ENCODE measurements around the gene TSPAN5.
"Not testable (repeated sequence)": the region's sequence is repeated elsewhere in the genome, so short reads cannot be mapped to it uniquely, and the experiment has no call there.

The TSPAN5 gene

DNA sequence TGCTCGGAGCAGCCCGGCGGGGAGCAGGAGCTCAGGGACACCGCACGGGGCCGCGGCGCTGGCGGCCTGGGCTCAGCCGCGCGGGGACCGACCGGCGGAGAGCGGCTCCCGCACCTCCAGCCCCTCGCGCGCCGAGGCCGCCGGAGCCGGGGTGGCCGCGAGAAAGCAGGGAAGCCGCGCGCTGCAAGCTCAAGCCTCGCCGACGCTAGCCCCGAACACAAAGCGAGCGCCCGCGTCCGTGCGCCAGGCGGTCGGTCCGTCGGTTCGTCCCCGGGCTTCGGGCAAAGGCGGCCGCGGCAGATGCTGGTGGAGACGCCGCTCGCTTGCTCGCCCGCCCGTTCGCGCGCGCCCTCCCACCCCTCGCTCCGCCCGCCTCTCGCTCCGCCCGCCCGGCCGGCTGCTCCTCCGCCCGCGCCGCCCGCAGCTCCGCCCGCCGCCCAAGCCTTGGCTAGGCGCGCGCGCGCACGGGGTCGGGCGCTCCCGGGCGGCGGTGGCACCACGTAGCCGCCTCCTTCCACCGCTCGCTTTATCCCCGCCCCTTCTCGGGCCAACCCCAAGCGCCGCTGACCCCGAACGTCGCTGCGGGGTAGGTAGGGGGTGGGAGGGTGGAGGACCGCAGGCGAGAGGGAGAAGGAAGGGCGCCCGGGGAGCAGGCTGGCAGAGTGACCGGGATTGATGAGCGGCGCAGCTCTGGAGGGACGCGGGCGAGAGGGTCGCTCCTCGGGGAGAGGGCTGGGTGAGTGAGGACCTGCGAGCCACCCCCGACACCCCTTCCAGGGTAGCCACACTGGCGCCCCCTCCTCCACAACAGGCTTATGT is at the start of gene TSPAN5:
TSPAN5 (minus strand) TSS at position 325 of the 819 bp plus-strand sequence.
- peak; percentile 71 to 75 for DNase-seq (ENCODE audit: low read depth in 2 of 2)

DNA sequence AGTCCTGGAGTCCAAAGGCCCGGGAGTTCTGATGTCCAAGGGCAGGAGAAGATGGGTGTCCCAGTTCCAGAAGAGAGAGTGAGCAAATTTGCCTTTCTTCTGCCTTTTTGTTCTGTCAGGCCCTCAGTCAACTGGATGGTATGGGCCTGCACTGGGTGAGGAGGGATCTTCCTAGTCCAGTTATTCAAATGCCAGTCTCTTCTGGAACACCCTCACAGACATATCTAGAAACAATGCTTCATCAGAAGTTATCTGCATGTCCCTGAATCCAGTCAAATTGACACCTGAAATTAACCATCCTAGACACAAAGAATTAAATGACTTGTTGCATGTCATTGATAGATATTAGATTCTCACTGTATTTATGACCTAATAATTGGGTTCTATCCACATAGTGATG is 48.5 kb upstream of the TSPAN5 start:
- DNase-seq (ENCODE audit: low read depth in 2 of 2), result no peak

DNA sequence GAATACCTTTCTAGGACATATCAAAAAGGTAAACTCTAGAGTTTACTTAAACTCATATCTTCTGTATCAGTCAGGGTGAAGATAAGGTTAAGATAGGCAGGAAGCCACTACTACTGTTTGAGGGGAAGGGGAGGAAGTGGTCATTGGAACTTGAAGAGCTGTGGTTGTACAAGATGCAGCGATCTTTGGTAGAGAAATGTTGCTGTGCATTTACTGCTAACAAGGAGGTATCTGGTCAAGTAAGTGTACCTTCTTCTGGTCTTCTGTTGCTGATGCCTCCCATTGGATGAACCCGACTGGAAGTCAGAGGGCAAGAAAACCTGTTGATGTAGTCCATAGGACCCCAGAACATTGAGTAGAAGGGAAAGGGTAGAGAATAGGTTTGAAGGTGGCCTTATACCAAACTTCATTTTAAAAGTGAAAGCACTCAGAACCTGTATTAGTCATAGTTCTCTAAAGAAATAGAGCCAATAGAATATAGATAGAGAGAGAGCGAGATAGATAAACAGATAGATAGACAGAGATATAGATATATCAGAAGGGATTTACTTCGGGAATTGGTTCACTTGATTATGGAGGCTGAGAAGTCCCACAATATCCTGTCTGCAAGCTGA is 47.9 kb upstream of the TSPAN5 start:
- no peak for DNase-seq (ENCODE audit: low read depth in 2 of 2)

DNA sequence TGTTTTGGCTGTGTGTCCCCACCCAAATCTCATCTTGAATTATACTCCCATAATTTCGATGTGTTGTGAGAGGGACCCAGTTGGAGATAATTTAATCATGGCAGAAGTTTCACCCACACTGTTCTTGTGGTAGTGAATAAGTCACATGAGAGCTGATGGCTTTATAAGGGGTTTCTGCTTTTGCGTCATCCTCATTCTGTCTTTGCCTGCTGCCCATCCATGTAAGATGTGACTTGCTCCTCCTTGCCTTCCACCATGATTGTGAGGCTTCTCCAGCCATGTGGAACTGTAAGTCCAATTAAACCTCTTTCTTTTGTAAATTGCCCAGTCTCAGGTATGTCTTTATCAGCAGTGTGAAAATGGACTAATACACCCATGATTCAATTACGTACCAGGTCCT is 47.2 kb upstream of the TSPAN5 start:
- not testable (repeated sequence) for DNase-seq (ENCODE audit: low read depth in 2 of 2)

DNA sequence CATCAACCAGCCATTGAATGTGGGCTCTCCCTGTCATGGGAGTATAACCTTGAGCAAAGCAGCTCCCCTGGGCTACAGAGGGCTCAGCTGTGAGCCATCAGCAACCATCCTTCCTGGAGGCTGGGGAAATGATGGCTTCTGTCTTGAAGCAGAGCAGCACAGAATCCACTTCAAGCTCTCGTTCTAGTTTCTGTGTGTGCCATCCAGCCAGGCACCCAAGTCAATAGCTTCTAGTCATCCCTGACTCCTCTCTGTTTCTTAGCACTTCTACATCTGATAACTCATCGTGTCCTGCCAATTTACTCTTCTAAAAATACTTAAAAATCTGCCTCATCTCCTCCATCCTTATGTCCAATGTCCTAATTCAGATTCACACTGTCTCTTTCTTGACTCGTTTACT is 42.2 kb upstream of the TSPAN5 start:
- no peak for DNase-seq (ENCODE audit: low read depth in 2 of 2)

DNA sequence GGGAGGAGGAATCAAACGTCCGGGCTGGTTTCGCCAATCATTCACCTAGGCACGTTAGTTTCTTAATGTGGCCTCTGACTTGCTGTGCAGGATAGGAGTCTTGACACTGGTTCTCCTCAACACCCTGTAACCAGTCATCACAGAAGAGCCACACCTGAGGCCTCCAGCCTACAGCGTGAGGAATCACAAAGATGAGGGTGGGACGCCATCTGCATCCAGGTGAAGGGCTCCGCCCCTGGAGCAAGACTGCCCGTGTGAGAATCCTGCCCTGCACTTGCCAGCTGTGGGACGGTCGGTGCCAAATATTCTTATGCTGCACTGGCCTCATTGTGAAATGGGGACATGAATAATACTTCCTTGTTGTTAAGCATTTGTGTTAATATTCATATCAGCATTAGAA is 35.7 kb upstream of the TSPAN5 start:
- DNase-seq (ENCODE audit: low read depth in 2 of 2), result no peak

DNA sequence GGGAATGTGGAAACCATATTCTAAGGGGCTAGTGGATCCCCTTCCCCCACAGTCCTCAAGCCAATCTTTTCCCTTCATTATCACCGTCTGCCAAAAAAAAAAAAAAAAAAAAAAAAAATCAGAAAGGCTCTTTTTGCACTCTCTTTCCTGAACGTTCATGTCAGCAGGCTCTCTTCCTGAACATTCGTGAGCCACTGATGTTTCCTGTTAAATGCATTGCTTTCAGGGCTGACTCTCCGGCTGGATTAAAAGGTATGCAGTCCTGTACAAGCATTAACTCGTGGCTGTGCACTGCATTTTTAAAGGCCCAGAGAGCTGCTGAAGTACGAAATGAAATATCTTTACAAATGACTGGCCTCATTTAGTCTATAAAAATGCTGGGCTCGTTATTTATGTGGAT is 34.0 kb upstream of the TSPAN5 start:
- no peak for DNase-seq (ENCODE audit: low read depth in 2 of 2)

DNA sequence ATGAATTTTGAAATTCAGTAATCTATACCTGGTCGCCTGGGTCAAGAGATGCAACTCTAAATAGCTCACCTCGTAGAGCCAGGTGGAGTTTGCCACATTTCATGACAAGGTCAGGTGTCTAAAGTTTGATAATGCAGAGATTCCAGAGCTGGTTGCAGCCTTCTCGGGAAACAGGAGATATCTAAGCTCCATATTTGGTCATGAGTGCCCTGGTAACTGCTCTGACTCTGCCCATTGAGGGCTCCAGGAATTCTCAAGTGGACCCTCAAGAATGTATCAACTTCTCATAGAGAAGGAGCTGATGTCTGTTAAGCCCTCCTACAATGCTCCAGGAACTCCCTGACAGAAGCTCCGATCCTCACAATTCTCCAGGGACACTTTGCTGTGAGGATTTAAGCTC is 33.2 kb upstream of the TSPAN5 start:
- DNase-seq (ENCODE audit: low read depth in 2 of 2), result no peak

DNA sequence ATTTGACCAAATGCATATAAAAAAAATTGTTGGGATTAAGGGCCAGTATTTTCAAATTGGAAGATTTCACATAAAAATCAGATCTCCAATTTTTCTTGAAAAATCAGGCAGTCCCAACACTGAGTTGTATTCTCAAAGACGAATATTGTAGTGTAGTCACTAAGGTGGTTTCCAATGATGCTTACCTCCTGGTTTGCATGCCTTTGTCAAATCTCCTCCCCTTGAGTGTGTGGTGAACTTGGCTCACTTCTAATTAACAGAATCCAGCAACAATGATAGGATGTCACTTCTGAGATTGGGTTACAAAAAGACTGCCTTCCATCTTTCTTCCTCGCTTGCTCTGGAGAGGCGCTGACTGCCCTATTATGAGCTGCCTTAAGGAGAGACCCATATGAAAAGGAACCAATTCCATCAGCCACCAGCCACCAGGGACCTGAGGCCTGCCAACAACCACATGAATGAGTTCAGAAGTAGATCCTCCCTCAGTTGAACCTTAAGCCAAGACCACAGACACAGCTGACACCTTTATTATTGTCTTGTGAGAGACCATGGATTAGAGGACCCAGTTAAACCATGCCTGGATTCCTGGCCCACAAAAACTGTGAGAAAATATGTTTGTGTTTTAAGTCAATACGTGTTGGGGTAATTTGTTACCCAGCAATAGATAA is 31.2 kb upstream of the TSPAN5 start:
- no peak for DNase-seq (ENCODE audit: low read depth in 2 of 2)

DNA sequence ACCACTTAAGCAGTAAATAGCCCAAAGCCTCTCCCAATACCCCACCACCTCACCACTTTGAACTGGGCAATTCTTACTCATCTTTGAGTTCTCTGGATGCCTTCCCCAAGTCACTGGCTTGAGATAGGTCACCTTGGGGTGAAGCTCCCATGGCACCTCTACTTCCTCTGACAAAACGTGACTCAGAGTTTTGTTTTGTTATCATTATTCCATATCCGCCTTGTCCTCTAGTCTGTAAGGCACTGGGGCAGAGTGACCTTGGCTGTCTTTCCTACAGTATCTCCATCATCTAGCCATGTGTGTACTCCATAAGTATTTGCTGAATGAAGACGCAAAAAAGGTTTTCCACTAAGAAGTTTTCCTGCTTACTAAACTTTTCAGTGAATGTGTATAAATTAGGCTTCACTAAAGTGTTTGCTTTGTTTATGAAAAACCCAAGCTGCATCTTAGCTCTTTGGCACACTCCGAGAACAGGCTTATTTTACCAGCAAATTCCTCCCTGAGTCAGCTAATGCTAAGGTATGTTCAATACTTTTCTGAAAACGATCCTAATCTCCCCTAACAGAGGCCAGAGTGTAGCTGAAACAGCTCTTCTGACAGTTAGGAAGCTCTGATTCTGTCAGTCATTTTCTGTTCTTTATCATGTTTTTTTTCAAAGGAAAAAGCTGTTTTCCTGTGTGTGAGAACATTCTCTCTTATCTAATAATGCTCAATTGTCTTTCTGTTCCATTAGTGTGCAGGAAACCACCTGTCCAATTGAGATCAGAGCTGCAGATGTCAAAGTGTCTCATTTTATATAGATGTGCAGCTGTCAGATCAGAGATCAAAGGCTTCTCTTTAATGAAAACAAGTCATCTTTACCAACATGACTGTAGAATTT is 30.2 kb upstream of the TSPAN5 start:
- DNase-seq (ENCODE audit: low read depth in 2 of 2), result no peak

DNA sequence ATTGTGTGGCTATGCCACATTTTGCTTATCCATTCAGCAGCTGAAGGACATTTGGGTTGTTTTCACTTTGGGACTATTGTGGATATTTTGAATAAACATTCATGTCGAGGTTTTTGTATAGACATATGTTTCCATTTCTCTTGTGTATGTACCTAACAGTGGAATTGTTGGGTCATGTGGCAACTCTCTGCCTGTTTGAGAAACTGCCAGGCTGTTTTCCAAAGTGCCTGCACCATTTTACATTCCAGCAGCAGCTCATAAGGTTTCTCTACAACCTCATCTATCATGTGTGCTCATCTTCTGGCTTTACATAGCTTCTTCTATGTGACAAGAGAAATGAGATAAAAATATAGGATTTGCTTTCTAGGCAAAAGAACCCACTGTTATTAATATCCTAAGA is 29.5 kb upstream of the TSPAN5 start:
- DNase-seq (ENCODE audit: low read depth in 2 of 2), result no peak

DNA sequence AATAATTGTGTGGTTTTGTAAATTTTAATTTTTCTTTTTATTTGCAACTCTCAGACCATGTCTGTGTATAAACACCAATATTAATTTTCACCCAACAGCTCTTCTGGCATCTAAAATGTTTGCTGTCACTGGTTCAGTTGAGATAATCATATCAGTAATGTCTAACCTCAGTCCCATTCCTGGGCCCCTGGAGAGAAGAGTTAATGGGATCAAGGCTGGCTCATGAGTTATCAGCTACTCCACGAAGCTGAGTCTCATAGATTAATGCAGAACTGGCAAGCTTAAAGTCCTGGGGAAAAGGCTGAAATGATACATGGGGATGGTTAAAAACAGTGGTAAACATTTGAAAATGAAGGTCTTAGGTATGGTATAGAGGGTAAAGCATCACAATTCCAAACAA is 28.4 kb upstream of the TSPAN5 start:
- DNase-seq (ENCODE audit: low read depth in 2 of 2), result no peak

DNA sequence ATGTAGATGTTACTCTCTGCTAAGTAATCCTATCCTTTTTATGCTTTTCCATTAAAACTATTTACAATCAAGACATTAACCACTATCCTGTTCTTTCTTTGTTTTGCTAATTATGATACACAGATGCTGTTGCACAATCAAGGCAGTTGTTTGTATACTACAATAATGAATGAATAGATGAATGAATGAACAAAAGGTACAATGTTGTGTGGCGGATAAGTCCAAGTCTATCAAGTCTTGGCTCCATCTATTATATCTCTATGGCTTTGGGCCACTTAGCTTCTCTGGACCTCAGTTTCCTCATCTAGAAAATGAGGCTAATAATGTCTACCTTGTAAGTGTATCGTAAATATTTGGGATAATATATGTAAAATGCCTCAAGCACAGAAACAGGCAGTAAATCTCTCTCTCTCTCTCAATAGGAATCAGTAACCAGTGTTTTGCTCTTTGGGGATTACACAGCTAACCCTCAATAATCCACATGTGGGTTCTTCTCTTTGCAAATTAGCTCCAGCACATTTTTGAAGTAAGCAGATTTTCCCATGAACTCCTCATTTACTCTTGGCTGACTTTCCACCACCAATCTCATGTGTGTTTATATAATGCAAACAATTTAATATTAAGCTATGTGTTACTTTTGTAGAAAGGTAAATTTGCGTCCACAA is 27.8 kb upstream of the TSPAN5 start:
- DNase-seq (ENCODE audit: low read depth in 2 of 2), result no peak

DNA sequence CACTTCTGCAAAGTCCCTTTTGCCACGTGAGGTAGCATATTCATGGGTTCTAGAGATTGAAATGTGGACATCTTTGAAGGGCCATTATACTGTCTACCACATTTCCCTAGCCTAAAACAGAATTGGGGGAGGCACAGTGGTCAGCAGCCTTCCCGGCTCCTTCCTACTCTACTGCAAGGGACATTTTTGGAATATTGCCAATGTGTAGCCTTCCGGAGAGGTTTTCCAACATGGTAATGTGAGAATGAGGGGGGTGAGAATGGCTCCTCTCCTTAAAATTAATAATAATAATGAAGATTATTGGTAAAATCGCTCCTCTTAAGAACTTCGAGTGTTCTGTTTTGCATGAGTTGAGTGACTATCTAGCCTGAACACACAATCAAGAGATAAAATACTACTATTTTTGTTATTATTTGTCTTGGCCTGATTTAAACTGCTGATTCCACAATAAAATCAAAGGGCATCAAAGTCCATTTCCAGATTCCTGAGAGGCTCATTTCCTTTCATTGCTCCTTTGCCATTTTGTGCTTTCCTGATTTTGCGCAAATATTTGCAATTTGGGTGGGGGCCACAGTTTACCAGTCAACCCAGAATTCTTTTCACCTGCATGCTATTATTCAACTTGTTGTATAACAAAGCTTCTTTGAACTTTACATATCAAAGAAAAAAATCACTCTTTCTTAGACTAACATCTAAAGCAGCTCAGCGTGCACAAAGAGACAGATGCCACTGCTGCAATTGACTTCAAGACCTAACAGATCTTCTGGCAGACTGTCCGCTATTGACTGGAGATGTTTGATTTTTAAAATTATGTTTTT is 27.0 kb upstream of the TSPAN5 start:
- no peak for DNase-seq (ENCODE audit: low read depth in 2 of 2)

DNA sequence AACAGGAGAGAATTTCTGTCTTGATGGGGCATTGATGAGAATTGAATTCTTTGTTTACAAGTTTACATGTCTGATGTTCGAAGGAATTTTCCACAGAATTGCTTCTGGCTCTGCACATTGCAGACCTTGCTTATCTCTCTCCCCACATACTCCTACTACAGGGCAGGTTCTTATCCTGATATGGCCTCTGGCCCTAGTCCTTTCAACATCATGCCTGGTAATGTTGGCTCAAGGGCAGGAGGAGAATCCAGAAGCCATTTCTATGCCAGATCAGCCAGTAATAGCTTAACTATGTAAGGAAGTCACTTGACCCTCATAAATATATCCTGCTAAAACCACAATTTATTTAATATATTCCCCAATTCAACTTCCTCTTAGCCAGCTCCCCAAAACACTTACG is 24.3 kb upstream of the TSPAN5 start:
- DNase-seq (ENCODE audit: low read depth in 2 of 2), result no peak

DNA sequence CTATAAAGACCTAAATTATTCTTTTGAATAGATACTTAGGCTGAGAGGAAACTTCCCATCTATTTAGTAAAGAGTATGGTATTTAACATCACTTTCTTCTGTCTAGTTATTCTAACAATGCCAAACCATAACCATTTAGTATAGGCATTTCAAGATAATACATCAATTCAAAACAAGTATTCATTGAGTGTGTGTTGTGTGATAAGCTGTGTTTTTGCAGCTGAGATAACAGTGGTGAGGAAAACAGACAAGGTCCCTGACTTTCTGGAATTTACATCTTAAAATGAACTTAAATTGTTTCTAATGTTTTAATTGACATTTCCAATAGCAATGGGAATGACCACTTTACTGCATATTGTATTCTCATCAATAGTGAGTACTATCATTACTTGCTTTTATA is 22.4 kb upstream of the TSPAN5 start:
- DNase-seq (ENCODE audit: low read depth in 2 of 2), result no peak

DNA sequence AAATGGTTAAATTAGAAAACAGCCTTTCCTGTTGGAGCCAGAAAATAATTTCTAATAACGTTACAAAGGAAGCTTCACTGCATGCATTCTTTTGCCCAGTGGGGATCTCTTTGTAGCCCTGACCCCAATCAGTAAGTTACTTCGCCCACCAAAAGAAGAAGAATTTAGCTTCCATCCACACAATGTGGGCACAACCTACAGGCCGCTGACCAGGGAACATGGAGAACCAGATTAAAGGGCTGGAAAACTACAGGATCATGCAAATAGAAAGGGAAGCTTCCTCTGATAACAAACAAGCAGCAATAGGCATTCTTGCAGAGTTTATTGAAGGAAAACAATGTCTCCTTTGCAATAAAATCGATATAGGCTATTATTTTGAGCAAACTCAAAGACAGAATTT is 21.3 kb upstream of the TSPAN5 start:
- DNase-seq (ENCODE audit: low read depth in 2 of 2), result no peak

DNA sequence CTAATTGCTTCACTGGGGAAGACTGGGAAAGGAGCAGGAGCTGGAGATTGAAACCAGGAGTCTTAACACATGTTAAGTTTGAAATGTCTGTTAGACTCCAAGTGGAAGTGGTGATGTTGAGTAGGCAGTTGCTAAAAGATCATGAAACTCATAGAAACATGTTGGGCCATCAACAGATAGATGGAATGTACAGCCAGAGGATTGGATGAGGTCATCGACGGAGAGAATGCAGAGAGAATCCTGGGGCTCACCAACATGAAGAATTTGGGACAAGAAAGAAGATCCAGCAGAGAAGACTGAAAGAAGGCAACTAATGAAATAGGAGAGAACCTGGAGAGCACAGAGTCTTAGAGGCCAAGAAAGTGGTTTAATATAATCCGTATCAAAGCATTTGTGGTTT is 19.4 kb upstream of the TSPAN5 start:
- no peak for DNase-seq (ENCODE audit: low read depth in 2 of 2)

DNA sequence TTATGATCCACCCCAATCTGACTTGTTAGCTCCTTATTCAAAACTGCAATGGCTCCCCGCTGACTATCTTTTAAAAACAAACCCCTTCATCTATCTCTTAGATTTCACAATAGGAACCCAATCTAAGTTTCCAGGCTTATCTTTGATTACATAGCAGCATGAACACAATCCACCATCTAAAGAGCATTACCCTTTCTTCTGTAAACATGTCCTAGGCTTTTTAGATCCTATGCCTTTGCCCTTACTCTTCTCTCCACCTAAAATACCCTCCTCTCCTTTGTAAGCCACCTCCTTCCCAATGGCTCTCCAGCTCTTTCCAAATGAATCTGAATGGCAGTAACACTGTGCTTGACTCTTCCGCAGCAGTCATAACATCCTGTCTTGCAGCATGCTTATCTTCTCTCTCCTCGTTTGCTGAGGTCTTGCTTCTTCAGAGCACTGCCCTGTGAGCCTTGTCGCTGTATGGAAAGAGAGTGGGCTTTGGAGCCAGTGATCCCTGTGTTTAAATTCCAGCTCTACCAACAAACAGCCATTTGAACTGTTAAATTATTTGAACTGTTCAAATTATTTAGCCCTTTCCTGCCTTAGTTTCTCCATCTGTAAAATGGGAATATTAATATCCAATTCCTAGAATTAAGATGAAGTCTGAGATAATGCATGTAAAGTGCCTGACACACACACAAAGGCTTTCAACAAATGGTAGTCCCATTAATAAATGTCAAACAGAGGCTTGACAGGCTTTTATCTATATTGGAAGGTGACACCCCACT is 16.2 kb upstream of the TSPAN5 start:
- no peak for DNase-seq (ENCODE audit: low read depth in 2 of 2)

DNA sequence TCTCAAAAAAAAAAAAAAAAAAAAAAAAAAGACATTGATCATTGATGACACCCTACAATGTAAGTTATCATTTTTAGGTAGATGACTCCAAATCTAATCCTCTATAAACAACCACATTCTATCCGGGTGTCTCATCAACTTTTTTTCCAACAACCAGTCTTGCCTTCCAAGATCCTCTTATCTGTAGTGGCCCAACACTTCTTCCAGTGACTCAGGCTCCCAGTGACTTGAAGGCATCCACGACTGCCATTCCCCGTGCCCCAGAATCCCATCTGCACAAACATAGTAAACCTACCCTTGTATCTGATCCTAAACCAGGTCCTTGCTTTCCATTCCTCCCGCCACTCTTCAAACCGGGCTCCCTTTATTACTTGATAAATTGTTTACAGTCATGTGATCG is 15.6 kb upstream of the TSPAN5 start:
- DNase-seq (ENCODE audit: low read depth in 2 of 2), result no peak

All from activated CD4-positive, alpha-beta T cell treated with anti-CD3 and anti-CD28 coated beads for 24 hours (primary cell).